BLaER1 treated with 17β-estradiol and CSF1 and Interleukin-3, amounts not matched to agents 10 nM and 100 nM (cell line): ENCODE measurements around the gene DHRS11.

ENCODE experiments used
- H3K27ac ChIP-seq, 11 experiments: shearing (Covaris generic); formaldehyde crosslinking; 2 replicates each; pipeline ENCODE4 v1.8.1; 2022
- H3K27me3 ChIP-seq, 11 experiments: shearing (Covaris generic); formaldehyde crosslinking; 2 replicates each; pipeline ENCODE4 v1.8.1; 2022
- H3K36me3 ChIP-seq, 11 experiments: shearing (Covaris generic); formaldehyde crosslinking; 2 replicates each; pipeline ENCODE4 v1.8.1; 2022
- H3K4me1 ChIP-seq, 10 experiments: shearing (Covaris generic); formaldehyde crosslinking; 2 replicates each; pipeline ENCODE4 v1.8.1; 2022
- H3K4me2 ChIP-seq, 11 experiments: shearing (Covaris generic); formaldehyde crosslinking; 2 replicates each; pipeline ENCODE4 v1.8.1; 2022
- H3K4me3 ChIP-seq, 10 experiments: shearing (Covaris generic); formaldehyde crosslinking; 2 replicates each; pipeline ENCODE4 v1.8.1; 2022
- H3K9ac ChIP-seq, 11 experiments: shearing (Covaris generic); formaldehyde crosslinking; 2 replicates each; pipeline ENCODE4 v1.8.1; 2022
- H3K9me3 ChIP-seq, 11 experiments: shearing (Covaris generic); formaldehyde crosslinking; replicated peaks in 1 of 11; 2 replicates each; pipeline ENCODE4 v1.8.1; 2022
- H4K20me1 ChIP-seq, 11 experiments: shearing (Covaris generic); formaldehyde crosslinking; 2 replicates each; pipeline ENCODE4 v1.8.1; 2022
- Cebpa-rat ChIP-seq, 11 experiments: shearing (Covaris generic); IDR thresholded peaks; 2 replicates each; pipeline ENCODE4 v1.8.1; 2022

The DHRS11 gene

GRCh38 chr17:36590082-36590481 lies 1.6 kb upstream of the DHRS11 start:
- H3K4me3 ChIP-seq, result no peak overlapping the region
- H3K4me1 ChIP-seq, result peaks cover 23 to 28% (median 25%) of the 10 kb centered on the region in 10 experiments
- H3K9ac ChIP-seq, result peak overlapping the region in 1 of 11 experiments; percentile 15; a peak in 2 of 22 replicates
- peaks cover 44 to 62% (median 53%) of the 10 kb centered on the region in 11 experiments for H3K36me3 ChIP-seq
- TF ChIP-seq Cebpa-rat (IDR thresholded peaks at IDR 0.05), result no peak
- H3K27ac ChIP-seq, result peak overlapping the region in 2 of 11 experiments; percentile 3 to 83; a peak in 3 of 22 replicates
- H3K9me3 ChIP-seq, result no peaks in the 10 kb centered on the region
- H4K20me1 ChIP-seq, result peaks cover 10 to 74% (median 53%) of the 10 kb centered on the region in 11 experiments; a peak in 19 of 22 replicates
- H3K27me3 ChIP-seq, result no peaks in the 10 kb centered on the region
- no peak overlapping the region for H3K4me2 ChIP-seq

- peaks cover 23 to 39% (median 33%) of the 10 kb centered on the region in 11 experiments for H3K36me3 ChIP-seq
- peaks cover 10 to 53% (median 39%) of the 10 kb centered on the region in 11 experiments; a peak in 18 of 22 replicates for H4K20me1 ChIP-seq
- H3K4me1 ChIP-seq, result peaks cover 23 to 28% (median 25%) of the 10 kb centered on the region in 10 experiments
- no peaks in the 10 kb centered on the region for H3K9me3 ChIP-seq
- H3K27me3 ChIP-seq, result no peaks in the 10 kb centered on the region
- H3K27ac ChIP-seq, result peak overlapping the region in 10 of 11 experiments; percentile 65 to 85 (median 82); a peak in 20 of 22 replicates
- peak overlapping the region; percentile 75 to 95 (median 92) for H3K4me3 ChIP-seq
- H3K4me2 ChIP-seq, result peak overlapping the region; percentile 90 to 98 (median 97)
- peak overlapping the region; percentile 80 to 96 (median 90) for H3K9ac ChIP-seq
- TF ChIP-seq Cebpa-rat (IDR thresholded peaks at IDR 0.05), result no peak
Observed at GRCh38 chr17:36592316-36592715, 637 bp downstream of the DHRS11 start.

GRCh38 chr17:36592716-36593321 lies 1.1 kb downstream of the DHRS11 start:
- Histone ChIP-seq H3K9ac (peak overlapping the region; percentile 80 to 96 (median 90); a peak in 20 of 22 replicates), H3K9me3 (no peaks in the 10 kb centered on the region), H3K27me3 (no peaks in the 10 kb centered on the region), H3K4me1 (peaks cover 23 to 28% (median 25%) of the 10 kb centered on the region in 10 experiments), H3K4me3 (peak overlapping the region; percentile 75 to 95 (median 92)), H3K4me2 (peak overlapping the region; percentile 90 to 98 (median 97)), H3K36me3 (peaks cover 18 to 37% (median 28%) of the 10 kb centered on the region in 11 experiments), H4K20me1 (peaks cover 8 to 48% (median 35%) of the 10 kb centered on the region in 11 experiments; a peak in 18 of 22 replicates), H3K27ac (peak overlapping the region in 3 of 11 experiments; percentile 81 to 85 (median 84); a peak in 1 of 22 replicates)
- TF ChIP-seq Cebpa-rat (IDR thresholded peaks at IDR 0.05), result no peak

GRCh38 chr17:36593656-36594316 lies 2.1 kb downstream of the DHRS11 start:
- Histone ChIP-seq H3K9ac (peak overlapping the region in 2 of 11 experiments; percentile 91 to 92; a peak in 2 of 22 replicates), H3K27me3 (no peaks in the 10 kb centered on the region), H3K36me3 (peaks cover 9 to 30% (median 19%) of the 10 kb centered on the region in 11 experiments), H3K4me3 (no peak overlapping the region), H3K4me2 (peak overlapping the region; percentile 90 to 98 (median 97); a peak in 21 of 22 replicates), H3K4me1 (peaks cover 23 to 28% (median 25%) of the 10 kb centered on the region in 10 experiments), H3K9me3 (no peaks in the 10 kb centered on the region), H4K20me1 (peaks cover 7 to 45% (median 26%) of the 10 kb centered on the region in 11 experiments; a peak in 17 of 22 replicates), H3K27ac (no peak overlapping the region)
- no peak for TF ChIP-seq Cebpa-rat (IDR thresholded peaks at IDR 0.05)

GRCh38 chr17:36594626-36595401 lies 3.1 kb downstream of the DHRS11 start:
- no peaks in the 10 kb centered on the region for H3K27me3 ChIP-seq
- peaks cover 5 to 45% (median 16%) of the 10 kb centered on the region in 11 experiments; a peak in 17 of 22 replicates for H4K20me1 ChIP-seq
- no peaks in the 10 kb centered on the region for H3K9me3 ChIP-seq
- H3K27ac ChIP-seq, result no peak overlapping the region
- no peak for TF ChIP-seq Cebpa-rat (IDR thresholded peaks at IDR 0.05)
- H3K4me1 ChIP-seq, result peaks cover 23 to 28% (median 25%) of the 10 kb centered on the region in 10 experiments
- H3K36me3 ChIP-seq, result peaks cover 0 to 20% (median 8%) of the 10 kb centered on the region in 11 experiments; a peak in 16 of 22 replicates
- H3K9ac ChIP-seq, result no peak overlapping the region
- H3K4me2 ChIP-seq, result no peak overlapping the region
- no peak overlapping the region for H3K4me3 ChIP-seq

GRCh38 chr17:36597226-36597625 lies 5.5 kb downstream of the DHRS11 start:
- no peak overlapping the region for H3K27ac ChIP-seq
- no peak overlapping the region for H3K4me3 ChIP-seq
- no peaks in the 10 kb centered on the region for H3K27me3 ChIP-seq
- H3K9me3 ChIP-seq, result no peaks in the 10 kb centered on the region
- TF ChIP-seq Cebpa-rat (IDR thresholded peaks at IDR 0.05), result no peak
- no peak overlapping the region for H3K4me2 ChIP-seq
- H3K4me1 ChIP-seq, result peaks cover 28 to 34% (median 30%) of the 10 kb centered on the region in 10 experiments
- peaks cover 0 to 31% (median 5%) of the 10 kb centered on the region in 11 experiments; a peak in 7 of 22 replicates for H4K20me1 ChIP-seq
- H3K9ac ChIP-seq, result no peak overlapping the region
- peaks cover 0 to 20% (median 0%) of the 10 kb centered on the region in 11 experiments; a peak in 3 of 22 replicates for H3K36me3 ChIP-seq

- Histone ChIP-seq H3K9me3 (no peaks in the 10 kb centered on the region), H3K4me3 (no peak overlapping the region), H3K27me3 (no peaks in the 10 kb centered on the region), H3K4me1 (peaks cover 19 to 29% (median 23%) of the 10 kb centered on the region in 10 experiments), H3K27ac (no peak overlapping the region), H3K36me3 (peaks cover 0 to 20% (median 0%) of the 10 kb centered on the region in 11 experiments; a peak in 3 of 22 replicates), H3K9ac (no peak overlapping the region), H4K20me1 (peaks cover 0 to 30% (median 6%) of the 10 kb centered on the region in 11 experiments; a peak in 10 of 22 replicates), H3K4me2 (no peak overlapping the region)
- TF ChIP-seq Cebpa-rat (IDR thresholded peaks at IDR 0.05), result no peak
Observed at GRCh38 chr17:36597866-36598777, 6.4 kb downstream of the DHRS11 start.
